GM21619 (cell line): Measurements from ENCODE around the gene CCDC7.
"Not testable (repeated sequence)": the region's sequence is repeated elsewhere in the genome, so short reads cannot be mapped to it uniquely, and the experiment has no call there.

Experiments used
- ATAC-seq: cut with Tn5 transposase; IDR thresholded peaks from one replicate; pipeline ENCODE4 v1.9.1; 2021; ENCODE audit not compliant: unreplicated experiment

Gene CCDC7

GRCh38 chr10:32446536-32447406, 831 bp downstream of the CCDC7 start:
- no peak for ATAC-seq

- no peak for ATAC-seq
These were observed 8.2 kb downstream of the CCDC7 start for GRCh38 chr10:32454148-32454547.

GRCh38 chr10:32459051-32459698, 13.2 kb downstream of the CCDC7 start:
- ATAC-seq, result no peak

- peak; percentile 59 for ATAC-seq
These were observed 15.3 kb downstream of the CCDC7 start for GRCh38 chr10:32461203-32461602.

- ATAC-seq, result no peak
These were observed 25.3 kb downstream of the CCDC7 start for GRCh38 chr10:32471232-32471631.

GRCh38 chr10:32477499-32477898, 31.6 kb downstream of the CCDC7 start:
- ATAC-seq, result no peak

GRCh38 chr10:32481606-32482005, 35.7 kb downstream of the CCDC7 start:
- ATAC-seq, result no peak

- not testable (repeated sequence) for ATAC-seq
These were observed 37.1 kb downstream of the CCDC7 start for GRCh38 chr10:32483019-32483502.

GRCh38 chr10:32488038-32488437, 42.1 kb downstream of the CCDC7 start:
- not testable (repeated sequence) for ATAC-seq

- no peak for ATAC-seq
These were observed 43.2 kb downstream of the CCDC7 start for GRCh38 chr10:32489158-32489557.

- no peak for ATAC-seq
These were observed 44.0 kb downstream of the CCDC7 start for GRCh38 chr10:32489901-32490300.

GRCh38 chr10:32494562-32494961, 48.6 kb downstream of the CCDC7 start:
- ATAC-seq, result not testable (repeated sequence)

GRCh38 chr10:32500136-32500535, 54.2 kb downstream of the CCDC7 start:
- not testable (repeated sequence) for ATAC-seq

- ATAC-seq, result no peak
These were observed 56.0 kb downstream of the CCDC7 start for GRCh38 chr10:32501906-32502305.

GRCh38 chr10:32505762-32506420, 60.0 kb downstream of the CCDC7 start:
- ATAC-seq, result not testable (repeated sequence)

GRCh38 chr10:32511599-32511998, 65.7 kb downstream of the CCDC7 start:
- no peak for ATAC-seq

GRCh38 chr10:32516567-32517495, 70.9 kb downstream of the CCDC7 start:
- ATAC-seq, result no peak

GRCh38 chr10:32530231-32530630, 84.3 kb downstream of the CCDC7 start:
- no peak for ATAC-seq

- ATAC-seq, result no peak
These were observed 92.3 kb downstream of the CCDC7 start for GRCh38 chr10:32538256-32538655.

- ATAC-seq, result no peak
These were observed 94.9 kb downstream of the CCDC7 start for GRCh38 chr10:32540691-32541470.
